ENCODE results near the gene JAG2. TPM values are rescaled to one million over a fixed set of nuclear protein-coding genes. Genes with fewer than 3 reads are reported as not detected.
"Not testable (repeated sequence)": the region's sequence is repeated elsewhere in the genome, so short reads cannot be mapped to it uniquely, and the experiment has no call there.

The JAG2 gene
- total RNA-seq, 1 experiment from 2014 or later: 12.2 TPM

- Mint-ChIP-seq H3K9me3 (peaks cover 19% of the 10 kb centered on the region), H3K36me3 (peaks cover 5% of the 10 kb centered on the region; the same call in 1 of the 2 replicates), H3K27me3 (ENCODE audit: low read depth) (peaks cover 4% of the 10 kb centered on the region), H3K4me1 (no peaks in the 10 kb centered on the region), H3K4me3 (no peak overlapping the region), H3K27ac (no peak overlapping the region)
- ChIA-PET CTCF (interaction anchor here (0.8 to 2.0 kb wide), 5 partner anchors 23 to 235 kb away, joined by 3 to 7 read pairs (median 3); no protein-coding TSS in a partner anchor), POLR2A (no interaction called here)
- TF ChIP-seq AFF4 (CRISPR knock-in tag; IDR thresholded peaks at IDR 0.05; ENCODE audit: borderline replicate concordance): no peak
- TF ChIP-seq ERG (CRISPR knock-in tag; IDR thresholded peaks at IDR 0.05): no peak
- TF ChIP-seq ZNF263 (CRISPR knock-in tag; IDR thresholded peaks at IDR 0.05; ENCODE audit: low read depth): no peak
- TF ChIP-seq PREB (CRISPR knock-in tag; IDR thresholded peaks at IDR 0.05; ENCODE audit: borderline replicate concordance): no peak
- ATAC-seq: no peak
- no peak for DNase-seq (ENCODE audit: low spot score)
Observed at GRCh38 chr14:105116451-105117256, 51.9 kb downstream of the JAG2 start.

- H3K4me3 Mint-ChIP-seq; H3K9me3 Mint-ChIP-seq; ATAC-seq; H3K4me1 Mint-ChIP-seq; H3K27me3 Mint-ChIP-seq (ENCODE audit: low read depth); CTCF ChIA-PET; H3K27ac Mint-ChIP-seq; POLR2A ChIA-PET; DNase-seq (ENCODE audit: low spot score); H3K36me3 Mint-ChIP-seq: not testable (repeated sequence)
Observed at GRCh38 chr14:105109243-105109642, 59.3 kb downstream of the JAG2 start.

- DNase-seq (ENCODE audit: low spot score) (no peak), ATAC-seq (no peak)
- no peaks in the 10 kb centered on the region for H3K9me3 Mint-ChIP-seq
- H3K27ac Mint-ChIP-seq: 0 out of 2 replicates have a peak overlapping the region, but pooled peaks have one; percentile 19
- TF ChIP-seq CDX4 (CRISPR knock-in tag; IDR thresholded peaks at IDR 0.05; ENCODE audit: borderline replicate concordance) (no peak), NFATC4 (CRISPR knock-in tag; IDR thresholded peaks at IDR 0.05) (no peak), TEAD4 (CRISPR knock-in tag; IDR thresholded peaks at IDR 0.05) (no peak), JAZF1 (CRISPR knock-in tag; IDR thresholded peaks at IDR 0.05) (no peak), ELF4 (CRISPR knock-in tag; IDR thresholded peaks at IDR 0.05; ENCODE audit: low read depth) (no peak), ETV6 (CRISPR knock-in tag; IDR thresholded peaks at IDR 0.05) (no peak), NR1H2 (CRISPR knock-in tag; IDR thresholded peaks at IDR 0.05) (no peak), ATF1 (CRISPR knock-in tag; IDR thresholded peaks at IDR 0.05) (no peak), PRDM15 (CRISPR knock-in tag; IDR thresholded peaks at IDR 0.05) (no peak)
- POLR2A ChIA-PET: no interaction called here
- H3K4me1 Mint-ChIP-seq: no peaks in the 10 kb centered on the region
- no peak overlapping the region for H3K4me3 Mint-ChIP-seq
- CTCF ChIA-PET: interaction anchor here (0.6 to 1.1 kb wide), 2 partner anchors 18 to 23 kb away, joined by 3 read pairs; no protein-coding TSS in a partner anchor
- peaks cover 9% of the 10 kb centered on the region; the same call in 1 of the 2 replicates for H3K27me3 Mint-ChIP-seq (ENCODE audit: low read depth)
- H3K36me3 Mint-ChIP-seq: no peaks in the 10 kb centered on the region
Observed at GRCh38 chr14:105108516-105108864, 60.1 kb downstream of the JAG2 start.

Measured in WTC11 (cell line).